GM18526 (cell line): ENCODE data around the gene FPR3.

ENCODE experiments used
- POLR2A ChIP-seq: IDR thresholded peaks from 3 replicates; pipeline ENCODE4 v1.6.1; 2011; ENCODE audit not compliant: insufficient read length; ENCODE audit errors: extremely low read depth

Gene FPR3

GRCh38 chr19:51799034-51799773, 4.2 kb downstream of the FPR3 start:
- no peak for TF ChIP-seq POLR2A

GRCh38 chr19:51799774-51800472, 5.0 kb downstream of the FPR3 start:
- TF ChIP-seq POLR2A, result no peak

- no peak for TF ChIP-seq POLR2A
These were observed 5.7 kb downstream of the FPR3 start for GRCh38 chr19:51800473-51801244.

DNA sequence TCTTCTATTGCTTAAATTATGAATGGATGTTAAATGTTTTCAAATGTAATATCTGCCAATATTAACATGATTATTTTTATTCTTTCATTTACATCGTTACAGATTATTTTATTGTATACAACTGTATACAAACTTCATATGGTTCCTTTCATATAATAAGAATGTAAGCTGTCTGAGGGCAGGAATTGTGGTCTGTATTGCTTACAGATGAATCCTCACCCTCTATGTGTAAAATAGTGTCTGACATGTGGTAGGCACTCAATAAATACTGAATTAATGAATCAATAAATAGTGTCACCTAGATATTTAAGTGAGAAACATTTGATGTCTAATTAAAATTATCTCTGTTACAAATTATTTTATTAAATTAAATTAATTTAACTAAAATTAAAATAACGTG, 7.8 kb downstream of the FPR3 start:
- TF ChIP-seq POLR2A, result no peak

DNA sequence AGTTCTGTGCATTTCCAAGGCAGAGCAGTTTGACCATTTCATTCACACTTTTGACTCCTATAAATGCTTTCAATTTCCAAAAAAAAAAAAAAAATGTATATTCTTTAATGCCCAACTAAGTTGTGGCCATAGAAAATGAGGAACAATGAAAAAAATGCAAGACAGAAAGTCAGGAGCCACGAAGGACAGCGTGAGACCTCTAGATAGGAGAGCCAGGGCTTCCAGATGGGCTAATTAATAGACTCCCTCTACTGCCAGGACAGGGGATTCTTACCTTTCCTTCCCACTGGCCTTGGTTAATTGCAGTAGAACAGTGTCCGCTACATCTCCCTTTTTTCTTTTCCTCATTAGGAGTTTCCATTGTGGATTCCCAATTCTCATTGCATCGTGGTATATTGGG, 8.6 kb downstream of the FPR3 start:
- no peak for TF ChIP-seq POLR2A

GRCh38 chr19:51803967-51804366, 9.0 kb downstream of the FPR3 start:
- TF ChIP-seq POLR2A, result no peak

DNA sequence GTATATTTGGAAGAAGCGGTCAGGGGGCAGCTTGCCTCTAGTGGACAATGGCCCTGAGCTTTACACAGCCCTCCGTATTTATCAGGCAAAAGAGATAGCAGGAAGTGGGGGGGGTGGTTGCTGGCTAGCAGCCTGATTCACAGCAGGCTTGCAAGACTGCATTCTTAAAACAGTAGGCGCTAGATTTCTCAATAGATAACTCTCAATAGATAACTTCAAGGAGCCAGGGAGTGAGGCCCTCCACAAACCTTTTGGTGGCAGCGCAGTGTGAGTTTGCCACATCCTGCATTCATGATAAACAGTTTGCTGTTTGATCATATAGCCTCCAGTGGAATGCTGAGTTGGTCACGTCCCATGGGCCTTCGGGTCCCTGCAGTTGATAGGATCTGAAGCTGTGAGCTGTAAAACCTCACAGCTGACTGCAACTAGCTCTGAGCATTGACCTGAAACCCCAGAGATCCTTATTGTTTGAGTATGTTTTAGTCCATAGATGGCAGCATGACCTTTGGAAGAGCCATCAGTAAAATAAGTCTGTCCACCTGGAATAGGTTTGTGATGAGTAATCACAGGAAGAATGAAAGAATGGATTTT, 12.2 kb downstream of the FPR3 start:
- TF ChIP-seq POLR2A, result no peak

- no peak for TF ChIP-seq POLR2A
These were observed 13.0 kb downstream of the FPR3 start for GRCh38 chr19:51807925-51808324.

GRCh38 chr19:51808333-51808986, 13.5 kb downstream of the FPR3 start:
- TF ChIP-seq POLR2A, result no peak

DNA sequence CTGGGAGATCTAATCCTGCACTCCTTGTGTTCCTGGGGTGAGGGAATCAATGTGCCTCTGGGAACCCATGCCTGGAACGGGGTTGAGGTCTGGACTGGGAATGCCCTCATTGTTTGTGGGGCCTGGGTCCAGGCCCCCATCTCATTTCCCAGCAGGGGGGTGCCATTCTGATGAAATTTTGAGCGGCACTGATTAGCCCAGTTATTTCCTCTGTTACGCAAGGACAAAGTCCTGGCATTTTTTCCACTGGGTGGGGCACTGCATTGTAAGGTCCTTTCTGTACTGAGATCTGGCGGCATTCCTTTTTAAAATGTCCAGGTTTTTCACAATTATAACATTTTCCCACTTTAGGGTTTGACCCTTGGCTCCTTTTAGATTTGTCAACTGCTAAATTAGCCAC, 14.8 kb downstream of the FPR3 start:
- TF ChIP-seq POLR2A, result no peak

GRCh38 chr19:51810223-51810622, 15.3 kb downstream of the FPR3 start:
- no peak for TF ChIP-seq POLR2A

DNA sequence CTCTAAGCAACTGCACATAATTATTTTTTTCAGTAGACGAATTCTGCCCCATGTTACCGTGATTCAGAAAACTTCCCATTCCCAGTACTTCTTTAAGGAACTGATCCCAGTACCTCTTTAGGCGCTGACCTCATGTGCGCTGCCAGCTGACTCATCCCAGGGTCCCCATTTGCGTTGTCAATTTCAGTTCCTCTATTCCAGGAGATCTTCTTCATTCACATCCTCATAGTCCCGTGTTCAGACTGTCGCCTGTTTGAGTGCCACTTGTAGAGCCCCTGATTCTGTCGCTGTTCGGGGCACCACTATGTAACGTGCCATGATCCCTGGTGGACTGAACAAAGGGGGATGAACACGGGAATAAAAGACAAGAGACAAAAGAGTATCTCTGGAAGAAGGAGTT, 16.4 kb downstream of the FPR3 start:
- TF ChIP-seq POLR2A, result no peak

DNA sequence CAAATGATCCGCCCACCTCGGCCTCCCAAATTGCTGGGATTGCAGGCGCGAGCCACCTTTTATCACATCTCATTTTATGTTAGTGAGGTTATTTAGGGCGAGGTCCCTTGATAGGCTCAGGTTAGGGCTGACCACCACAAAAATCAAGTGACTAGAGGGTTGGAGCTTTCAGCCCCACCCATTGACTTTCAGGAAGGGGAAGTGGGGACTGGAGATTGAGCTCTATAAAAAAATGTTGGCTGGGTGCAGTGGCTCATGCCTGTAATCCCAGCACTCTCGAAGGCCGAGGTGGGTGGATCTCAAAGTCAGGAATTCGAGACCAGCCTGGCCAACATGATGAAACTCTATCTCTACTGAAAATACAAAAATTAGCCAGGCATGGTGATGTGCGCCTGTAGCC, 20.1 kb downstream of the FPR3 start:
- TF ChIP-seq POLR2A, result no peak

GRCh38 chr19:51816711-51817110, 21.8 kb downstream of the FPR3 start:
- no peak for TF ChIP-seq POLR2A

DNA sequence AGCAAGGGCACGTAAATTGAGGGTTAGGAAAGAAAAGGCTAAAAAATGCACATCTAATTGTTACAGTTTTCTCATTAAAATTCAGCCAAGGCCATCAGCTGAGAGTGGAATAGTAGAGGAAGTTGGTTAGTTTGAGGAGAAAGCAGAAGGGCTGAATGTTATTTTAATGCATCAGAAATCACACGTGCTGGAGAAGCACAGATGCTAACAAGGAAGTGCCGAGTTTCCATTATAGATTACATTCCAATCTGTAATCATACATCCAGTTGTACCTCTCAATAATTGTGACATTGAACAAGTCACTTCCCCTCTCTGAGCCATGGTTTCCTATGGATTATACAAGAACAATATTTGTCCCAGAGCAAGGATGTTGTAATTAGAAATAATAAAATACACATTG, 25.1 kb downstream of the FPR3 start:
- TF ChIP-seq POLR2A, result no peak
